Measurements from ENCODE around the gene NDUFA7.

NDUFA7 gene

DNA sequence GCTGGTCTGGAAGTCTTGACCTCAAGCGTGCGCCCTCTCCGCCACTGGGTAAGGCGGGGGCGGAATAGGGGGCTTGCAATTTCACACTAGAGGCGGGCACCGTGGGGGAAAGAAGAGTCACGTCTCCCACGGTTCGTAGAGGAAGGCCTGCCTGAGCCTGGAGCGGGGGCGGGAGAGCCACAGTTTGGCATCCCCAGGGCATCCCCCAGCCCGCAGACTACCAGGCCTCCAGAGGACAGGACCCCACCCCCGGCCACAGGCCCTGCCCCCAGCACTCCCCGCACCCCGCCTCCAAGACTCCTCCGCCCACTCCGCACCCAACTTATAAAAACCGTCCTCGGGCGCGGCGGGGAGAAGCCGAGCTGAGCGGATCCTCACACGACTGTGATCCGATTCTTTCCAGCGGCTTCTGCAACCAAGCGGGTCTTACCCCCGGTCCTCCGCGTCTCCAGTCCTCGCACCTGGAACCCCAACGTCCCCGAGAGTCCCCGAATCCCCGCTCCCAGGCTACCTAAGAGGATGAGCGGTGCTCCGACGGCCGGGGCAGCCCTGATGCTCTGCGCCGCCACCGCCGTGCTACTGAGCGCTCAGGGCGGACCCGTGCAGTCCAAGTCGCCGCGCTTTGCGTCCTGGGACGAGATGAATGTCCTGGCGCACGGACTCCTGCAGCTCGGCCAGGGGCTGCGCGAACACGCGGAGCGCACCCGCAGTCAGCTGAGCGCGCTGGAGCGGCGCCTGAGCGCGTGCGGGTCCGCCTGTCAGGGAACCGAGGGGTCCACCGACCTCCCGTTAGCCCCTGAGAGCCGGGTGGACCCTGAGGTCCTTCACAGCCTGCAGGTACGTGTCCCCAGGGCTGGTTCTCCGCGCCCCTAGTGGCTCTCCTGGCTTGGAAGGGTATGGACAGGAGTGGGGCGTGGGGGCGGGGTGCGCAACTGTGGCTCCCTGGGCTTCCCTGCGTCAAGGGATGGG, 42.9 kb upstream of the NDUFA7 start, which contains the start of gene ANGPTL4:
TSS of gene ANGPTL4 (plus strand) at position 353 of the 969 bp plus-strand sequence. CDS start at position 520, 167 bp downstream.
- CTCF ChIA-PET, result no interaction called here
- TF ChIP-seq ZNF384 (IDR thresholded peaks at IDR 0.05) (no peak), BHLHE40 (IDR thresholded peaks at IDR 0.05; ENCODE audit: borderline replicate concordance) (no peak), CTBP1 (IDR thresholded peaks at IDR 0.05; ENCODE audit: borderline replicate concordance) (no peak), LEF1 (IDR thresholded peaks at IDR 0.05; ENCODE audit: borderline replicate concordance) (no peak), FOXK2 (IDR thresholded peaks at IDR 0.05) (no peak), FOXM1 (IDR thresholded peaks at IDR 0.05; ENCODE audit: borderline replicate concordance) (no peak), ELF4 (IDR thresholded peaks at IDR 0.05) (no peak)
- TF ChIP-seq, protein P1, sequence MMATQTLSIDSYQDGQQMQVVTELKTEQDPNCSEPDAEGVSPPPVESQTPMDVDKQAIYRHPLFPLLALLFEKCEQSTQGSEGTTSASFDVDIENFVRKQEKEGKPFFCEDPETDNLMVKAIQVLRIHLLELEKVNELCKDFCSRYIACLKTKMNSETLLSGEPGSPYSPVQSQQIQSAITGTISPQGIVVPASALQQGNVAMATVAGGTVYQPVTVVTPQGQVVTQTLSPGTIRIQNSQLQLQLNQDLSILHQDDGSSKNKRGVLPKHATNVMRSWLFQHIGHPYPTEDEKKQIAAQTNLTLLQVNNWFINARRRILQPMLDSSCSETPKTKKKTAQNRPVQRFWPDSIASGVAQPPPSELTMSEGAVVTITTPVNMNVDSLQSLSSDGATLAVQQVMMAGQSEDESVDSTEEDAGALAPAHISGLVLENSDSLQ (IDR thresholded peaks at IDR 0.05), result no peak
- no peak for DNase-seq (ENCODE audit: extremely low spot score)
- POLR2A ChIA-PET, result no interaction called here

DNA sequence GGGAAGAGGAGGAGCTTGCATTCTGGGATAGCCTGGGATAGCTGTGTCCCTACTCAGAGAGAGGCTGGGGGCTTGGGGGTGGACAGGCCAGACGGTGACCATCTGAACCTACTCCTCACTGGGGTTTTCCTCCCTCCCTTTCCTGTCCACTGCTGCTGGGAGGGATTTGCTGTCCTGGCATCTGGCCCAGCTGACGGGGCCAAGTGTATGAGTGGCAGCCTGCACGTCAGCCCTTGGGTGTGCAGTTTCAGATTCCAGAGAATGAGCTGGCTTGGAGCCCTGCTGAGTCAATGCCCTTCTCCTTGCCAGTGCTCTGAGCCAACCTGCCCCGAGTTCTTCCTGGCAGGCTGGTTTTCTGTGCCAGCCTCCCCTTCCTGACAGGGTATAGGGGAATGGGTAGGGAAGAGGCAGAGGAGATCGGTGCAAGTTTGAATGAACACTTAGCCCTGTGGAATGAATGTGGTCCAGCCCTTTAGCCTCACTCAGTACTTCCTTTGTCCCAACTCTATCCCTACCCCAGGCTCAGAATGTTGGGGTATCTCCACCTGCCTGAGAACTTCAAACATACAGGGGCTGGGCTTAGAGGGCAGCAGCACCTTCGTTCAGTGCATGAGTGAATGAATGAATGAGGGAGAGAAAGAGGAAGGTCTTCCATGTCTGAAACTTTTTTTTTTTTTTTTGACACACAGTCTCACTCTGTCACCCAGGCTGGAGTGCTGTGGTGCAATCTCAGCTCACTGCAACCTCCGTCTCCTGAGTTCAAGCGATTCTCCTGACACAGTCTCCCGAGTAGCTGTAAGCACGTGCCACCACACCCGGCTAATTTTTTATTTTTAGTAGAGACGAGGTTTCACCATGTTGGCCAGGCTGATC, 41.0 kb upstream of the NDUFA7 start:
- TF ChIP-seq FOXA1 (IDR thresholded peaks at IDR 0.05), result no peak
- TF ChIP-seq, protein P1 (IDR thresholded peaks at IDR 0.05), result peak; percentile 71
- POLR2A ChIA-PET, result interaction anchor here (1.2 kb wide), 1 partner anchor 28 kb away, joined by 5 read pairs; the partner anchor contains the start of gene RAB11B
- no peak for DNase-seq (ENCODE audit: extremely low spot score)
- CTCF ChIA-PET, result no interaction called here

DNA sequence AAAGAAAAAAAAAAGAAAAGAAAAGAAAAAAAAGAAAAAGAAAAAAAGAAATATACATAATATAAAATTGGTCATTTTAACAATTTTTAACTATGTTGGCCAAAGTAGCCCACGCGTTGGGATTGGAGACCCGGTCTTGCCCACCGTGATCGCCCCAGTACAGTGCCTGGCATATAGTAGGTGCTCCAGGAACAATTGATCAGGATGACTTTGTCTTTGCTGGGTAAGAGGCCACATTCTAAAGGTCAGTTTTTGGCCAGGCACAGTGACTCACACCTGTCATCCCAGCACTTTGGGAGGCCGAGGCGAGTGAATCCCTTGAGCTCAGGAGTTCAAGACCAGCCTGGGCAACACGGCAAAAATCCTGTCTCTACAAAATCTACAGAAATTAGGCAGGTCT, 39.0 kb upstream of the NDUFA7 start:
- POLR2A ChIA-PET, result interaction anchor here (1.0 kb wide), 1 partner anchor 30 kb away, joined by 3 read pairs; the partner anchor contains the start of gene RAB11B
- no peak for DNase-seq (ENCODE audit: extremely low spot score)

DNA sequence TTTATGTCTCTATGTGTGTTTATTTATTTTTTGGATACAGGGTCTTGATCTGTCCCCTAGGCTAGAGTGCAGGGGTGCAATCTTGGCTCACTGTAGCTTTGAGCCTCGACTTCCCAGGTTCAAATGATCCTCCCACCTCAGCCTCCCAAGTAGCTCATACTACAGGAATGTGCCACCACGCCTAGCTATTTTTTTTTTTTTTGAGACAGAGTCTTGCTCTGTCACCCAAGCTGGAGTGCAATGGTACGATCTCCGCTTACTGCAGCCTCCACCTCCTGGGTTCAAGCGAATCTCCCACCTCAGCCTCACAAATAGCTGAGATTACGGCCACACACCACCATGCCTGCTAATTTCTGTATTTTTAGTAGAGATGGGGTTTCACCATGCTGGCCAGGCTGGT, 37.8 kb upstream of the NDUFA7 start:
- no peak for TF ChIP-seq L3MBTL2 (conservative IDR thresholded peaks at IDR 0.05)
- TF ChIP-seq FOXM1 (IDR thresholded peaks at IDR 0.05; ENCODE audit: borderline replicate concordance), result no peak
- no peak for TF ChIP-seq FOXK2 (IDR thresholded peaks at IDR 0.05)
- no peak for TF ChIP-seq SP1 (IDR thresholded peaks at IDR 0.05)
- no peak for TF ChIP-seq CTBP1 (IDR thresholded peaks at IDR 0.05; ENCODE audit: borderline replicate concordance)
- no peak for TF ChIP-seq HDGF (IDR thresholded peaks at IDR 0.05; ENCODE audit: borderline replicate concordance)
- no peak for TF ChIP-seq ZNF384 (IDR thresholded peaks at IDR 0.05)
- TF ChIP-seq TARDBP (IDR thresholded peaks at IDR 0.05), result no peak
- TF ChIP-seq SUZ12 (IDR thresholded peaks at IDR 0.05), result no peak
- ChIA-PET CTCF (interaction anchor here (0.6 kb wide), 1 partner anchor 111 kb away, joined by 3 read pairs; no protein-coding TSS in a partner anchor), POLR2A (no interaction called here)
- no peak for DNase-seq (ENCODE audit: extremely low spot score)

More for the DNA sequence above, 39.0 kb upstream of the NDUFA7 start:
- CTCF ChIA-PET, result interaction anchor here (0.6 kb wide), 1 partner anchor 748 kb away, joined by 6 read pairs; no protein-coding TSS in a partner anchor
- no peak for TF ChIP-seq BHLHE40 (IDR thresholded peaks at IDR 0.05; ENCODE audit: borderline replicate concordance)
- TF ChIP-seq SP1 (IDR thresholded peaks at IDR 0.05), result no peak
- no peak for TF ChIP-seq ZNF384 (IDR thresholded peaks at IDR 0.05)
- TF ChIP-seq CTBP1 (IDR thresholded peaks at IDR 0.05; ENCODE audit: borderline replicate concordance), result no peak
- no peak for TF ChIP-seq HDGF (IDR thresholded peaks at IDR 0.05; ENCODE audit: borderline replicate concordance)
- no peak for TF ChIP-seq ARNT (IDR thresholded peaks at IDR 0.05)
- no peak for TF ChIP-seq FOXK2 (IDR thresholded peaks at IDR 0.05)

DNA sequence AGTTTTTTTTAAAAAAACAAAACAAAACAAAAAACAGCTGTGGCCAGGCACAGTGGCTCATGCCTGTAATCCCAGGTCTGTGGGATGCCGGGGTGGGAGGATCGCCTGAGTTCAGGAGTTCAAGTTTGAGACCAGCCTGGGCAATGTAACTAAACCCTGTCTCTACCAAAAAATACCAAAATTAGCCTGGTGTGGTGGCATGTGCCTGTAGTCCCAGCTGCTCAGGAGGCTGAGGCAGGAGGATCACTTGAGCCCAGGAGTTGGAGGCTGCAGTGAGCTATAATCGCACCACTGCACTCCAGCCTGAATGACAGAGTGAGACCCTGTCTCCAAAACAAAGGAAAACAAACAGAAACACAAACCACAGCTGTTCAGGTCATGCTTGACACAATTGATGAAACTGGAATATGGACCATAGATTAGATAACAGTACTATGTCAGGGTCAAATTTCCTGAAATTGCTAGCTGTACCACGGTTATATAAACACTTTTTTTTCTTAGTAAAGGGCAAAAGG, 35.9 kb upstream of the NDUFA7 start:
- DNase-seq (ENCODE audit: extremely low spot score), result no peak
- POLR2A ChIA-PET, result interaction anchor here (1.2 kb wide), 1 partner anchor 33 kb away, joined by 5 read pairs; the partner anchor contains the start of gene RAB11B
- TF ChIP-seq LEF1 (IDR thresholded peaks at IDR 0.05; ENCODE audit: borderline replicate concordance) (no peak), ZNF384 (IDR thresholded peaks at IDR 0.05) (no peak), L3MBTL2 (conservative IDR thresholded peaks at IDR 0.05) (no peak), ELF4 (IDR thresholded peaks at IDR 0.05) (no peak), SP1 (IDR thresholded peaks at IDR 0.05) (no peak), ARNT (IDR thresholded peaks at IDR 0.05) (no peak), FOXM1 (IDR thresholded peaks at IDR 0.05; ENCODE audit: borderline replicate concordance) (no peak), NFRKB (IDR thresholded peaks at IDR 0.05) (no peak), FOXK2 (IDR thresholded peaks at IDR 0.05) (no peak), TARDBP (IDR thresholded peaks at IDR 0.05) (no peak), BHLHE40 (IDR thresholded peaks at IDR 0.05; ENCODE audit: borderline replicate concordance) (no peak)
- TF ChIP-seq, protein P1 (IDR thresholded peaks at IDR 0.05), result no peak
- CTCF ChIA-PET, result no interaction called here
